IMR-90 (cell line): ENCODE data around the gene ME3. TPM values are rescaled to one million over a fixed set of nuclear protein-coding genes. Genes with fewer than 3 reads are reported as not detected.

Experiments used
- ATAC-seq: fragments of 200-7000 bp; cut with Tn5 transposase; 2 replicates; pipeline ENCODE4 v1.9.1; 2020; ENCODE audit warnings: low read depth, mild to moderate bottlenecking, moderate library complexity
- BruUV-seq: library from RNA; stranded (reverse); fragments of 400-500 nt; replicated peaks from 2 replicates; lab custom pipeline; 2021; lab: Mats Ljungman, UMichigan
- CTCF ChIA-PET: fragments of 300-600 bp; formaldehyde crosslinking; extraction: SDS; loops from one replicate; lab custom pipeline; 2021; ENCODE audit warnings: antibody characterized with exemption; lab: Yijun Ruan, JAX
- POLR2A ChIA-PET: fragments of 300-600 bp; sonication (Branson Sonifier 250); formaldehyde crosslinking; loops from one replicate; lab custom pipeline; 2022; ENCODE audit warnings: antibody characterized with exemption; ENCODE audit not compliant: unreplicated experiment; lab: Charles Lee
- DNase-seq: peaks from one replicate; pipeline ENCODE4 v3.0.0; 2013
- H2AFZ ChIP-seq: replicated peaks from 2 replicates; pipeline ENCODE3; 2013; ENCODE audit warnings: low read length, mild to moderate bottlenecking; ENCODE audit not compliant: poor library complexity
- H2AK5ac ChIP-seq: 2 replicates; pipeline ENCODE4 v1.6.1; 2013; ENCODE audit warnings: low read depth, low read length, inconsistent platforms
- H2AK9ac ChIP-seq: replicated peaks from 2 replicates; pipeline ENCODE3; 2013; ENCODE audit warnings: mild to moderate bottlenecking, low read depth, low read length, moderate library complexity; ENCODE audit not compliant: poor library complexity
- H2BK120ac ChIP-seq: 2 replicates; pipeline ENCODE4 v1.6.1; 2013; ENCODE audit warnings: low read depth, low read length, inconsistent platforms
- H2BK15ac ChIP-seq: 3 replicates; pipeline ENCODE4 v1.6.1; 2013; ENCODE audit warnings: low read depth, low read length, inconsistent platforms
- H2BK20ac ChIP-seq: 2 replicates; pipeline ENCODE4 v1.6.1; 2013; ENCODE audit warnings: low read depth, mild to moderate bottlenecking, inconsistent platforms, low read length, moderate library complexity
- H2BK5ac ChIP-seq: 2 replicates; pipeline ENCODE4 v1.6.1; 2013; ENCODE audit warnings: mild to moderate bottlenecking, low read depth, low read length, inconsistent platforms; ENCODE audit not compliant: poor library complexity, severe bottlenecking
- H3K14ac ChIP-seq: replicated peaks from 2 replicates; pipeline ENCODE4 v1.6.1; 2013; ENCODE audit warnings: low read depth, low read length, inconsistent platforms
- H3K18ac ChIP-seq: 2 replicates; pipeline ENCODE4 v1.6.1; 2013; ENCODE audit warnings: low read depth, low read length, control low read depth
- H3K23ac ChIP-seq: 2 replicates; pipeline ENCODE4 v1.6.1; 2013; ENCODE audit warnings: low read depth, low read length, inconsistent platforms
- H3K27ac ChIP-seq: 2 replicates; pipeline ENCODE4 v1.5.1; 2013; ENCODE audit warnings: mild to moderate bottlenecking, control low read depth, low read length; ENCODE audit not compliant: insufficient read depth
- H3K27me3 ChIP-seq: 2 replicates; pipeline ENCODE4 v1.6.1; 2013; ENCODE audit warnings: low read length; ENCODE audit not compliant: control insufficient read depth, insufficient read depth
- H3K36me3 ChIP-seq: 2 replicates; pipeline ENCODE4 v1.6.1; 2013; ENCODE audit warnings: low read length, mixed read lengths; ENCODE audit not compliant: control insufficient read depth, insufficient read depth
- H3K4ac ChIP-seq: 2 replicates; pipeline ENCODE4 v1.6.1; 2013; ENCODE audit warnings: low read depth, low read length, inconsistent platforms
- H3K4me1 ChIP-seq: 2 replicates; pipeline ENCODE4 v1.6.1; 2013; ENCODE audit warnings: low read length, mixed read lengths; ENCODE audit not compliant: control insufficient read depth, insufficient read depth
- H3K4me2 ChIP-seq: 2 replicates; pipeline ENCODE4 v1.6.1; 2013; ENCODE audit warnings: low read depth, mild to moderate bottlenecking, control low read depth, low read length, moderate library complexity
- H3K4me3 ChIP-seq: 2 replicates; pipeline ENCODE4 v1.5.1; 2013; ENCODE audit warnings: low read depth, mild to moderate bottlenecking, control low read depth, low read length, moderate library complexity; ENCODE audit not compliant: insufficient read depth
- H3K56ac ChIP-seq: 2 replicates; pipeline ENCODE4 v1.6.1; 2013; ENCODE audit warnings: low read length, inconsistent platforms; ENCODE audit not compliant: insufficient read depth; ENCODE audit errors: extremely low read depth
- H3K79me1 ChIP-seq, 2 experiments: 2 replicates each; pipeline ENCODE4 v1.6.1; 2013; ENCODE audit warnings: low read length in 2 of 2, inconsistent platforms in 1 of 2, low read depth in 1 of 2
- H3K9ac ChIP-seq: 2 replicates; pipeline ENCODE4 v1.6.1; 2013; ENCODE audit warnings: low read depth, low read length, control low read depth
- H3K9me1 ChIP-seq: 2 replicates; pipeline ENCODE4 v1.6.1; 2013; ENCODE audit warnings: low read length, inconsistent platforms; ENCODE audit not compliant: insufficient read depth
- H3K9me3 ChIP-seq: 2 replicates; pipeline ENCODE4 v1.6.1; 2013; ENCODE audit warnings: low read length; ENCODE audit not compliant: control insufficient read depth, insufficient read depth
- H4K20me1 ChIP-seq: 2 replicates; pipeline ENCODE4 v1.6.1; 2013; ENCODE audit warnings: low read length, inconsistent platforms; ENCODE audit not compliant: insufficient read depth
- H4K5ac ChIP-seq: 2 replicates; pipeline ENCODE4 v1.6.1; 2013; ENCODE audit warnings: mild to moderate bottlenecking, low read depth, low read length, control low read depth
- H4K8ac ChIP-seq, 2 experiments: 2 replicates each; pipeline ENCODE4 v1.6.1; 2013; ENCODE audit warnings: low read depth in 2 of 2, low read length in 2 of 2, control low read depth in 1 of 2, inconsistent platforms in 1 of 2
- H4K91ac ChIP-seq: 2 replicates; pipeline ENCODE4 v1.6.1; 2013; ENCODE audit warnings: low read depth, low read length, inconsistent platforms; ENCODE audit not compliant: insufficient read depth
- BHLHE40 ChIP-seq: fragments of 150-350 bp; IDR thresholded peaks from 2 replicates; pipeline ENCODE4 v1.6.1; 2016; ENCODE audit warnings: mild to moderate bottlenecking, low read depth, low read length
- CEBPB ChIP-seq: IDR thresholded peaks from 2 replicates; pipeline ENCODE4 v1.6.1; 2012; ENCODE audit warnings: low read depth, low read length, improper control_type of control experiment
- FOS ChIP-seq: fragments of 150-350 bp; IDR thresholded peaks from 2 replicates; pipeline ENCODE4 v1.6.1; 2016; ENCODE audit warnings: low read depth, low read length
- MAFK ChIP-seq: IDR thresholded peaks from 2 replicates; pipeline ENCODE4 v1.6.1; 2012; ENCODE audit warnings: low read depth, low read length, improper control_type of control experiment
- MXI1 ChIP-seq: IDR thresholded peaks from 2 replicates; pipeline ENCODE4 v1.6.1; 2012; ENCODE audit warnings: low read depth, mild to moderate bottlenecking, low read length, moderate library complexity, borderline replicate concordance
- NFE2L2 ChIP-seq: fragments of 150-350 bp; IDR thresholded peaks from 2 replicates; pipeline ENCODE4 v1.6.1; 2016; ENCODE audit warnings: low read depth, mild to moderate bottlenecking, low read length
- RAD21 ChIP-seq: IDR thresholded peaks from 2 replicates; pipeline ENCODE4 v1.6.1; 2012; ENCODE audit warnings: low read length, improper control_type of control experiment
- RFX5 ChIP-seq: IDR thresholded peaks from 2 replicates; pipeline ENCODE4 v1.8.0; 2012; ENCODE audit warnings: low read depth, mild to moderate bottlenecking, low read length, moderate library complexity
- SMC3 ChIP-seq: fragments of 150-350 bp; IDR thresholded peaks from 2 replicates; pipeline ENCODE4 v1.6.1; 2016; ENCODE audit warnings: low read depth, mild to moderate bottlenecking, antibody characterized with exemption, low read length, moderate library complexity
- WGBS, 2 experiments: methylation state at CpG; one replicate each; pipeline versions ENCODE4 v1.1.5 to v1.1.7; 2013; ENCODE audit warnings: missing lambda C conversion rate in 2 of 2; ENCODE audit not compliant: insufficient read length in 1 of 2; ENCODE audit errors: extremely low coverage in 2 of 2; 5-methylcytosine and 5-hydroxymethylcytosine counted together
- dilution Hi-C: fragments of 300-500 bp; cut with HindIII; formaldehyde crosslinking; loops from one replicate; pipeline ENCODE4 v1.14.3; 2018; ENCODE audit warnings: low sequenced_read_pairs; ENCODE audit not compliant: unreplicated experiment
- in situ Hi-C: fragments of 300-500 bp; cut with MboI; formaldehyde crosslinking; loops from 3 replicates; pipeline ENCODE4 v1.14.3; 2019; ENCODE audit warnings: low sequenced_read_pairs, inconsistent platforms, mixed read lengths
- intact Hi-C: fragments of 100-400 bp; cut with micrococcal nuclease; formaldehyde crosslinking; loops from 2 replicates; pipeline ENCODE4 v1.10.0; 2022
- polyA plus RNA-seq, 3 experiments: library from polyadenylated mRNA; depleted of rRNA; stranded (reverse); fragments of >200 nt; gene quantifications; 2 replicates each; pipeline ENCODE4 v1.2.3, GENCODE V29; 2012; ENCODE audit warnings: low replicate concordance in 1 of 3
- total RNA-seq: library from RNA; depleted of rRNA; stranded (reverse); fragments of >200 nt; gene quantifications from 2 replicates; pipeline ENCODE4 v1.2.3, GENCODE V29; 2012

The ME3 gene
- total and polyA plus RNA-seq, 2 of the 4 experiments (the other 2 are of a cell fraction) = 7.8 to 9.0 TPM

- BruUV-seq = no TSS peak
- H2BK20ac ChIP-seq = peak overlapping the region; percentile 89
- H3K9ac ChIP-seq = no peak overlapping the region; the same call in 1 of the 2 replicates
- no peak overlapping the region for H2AK9ac ChIP-seq
- ATAC-seq (peak; percentile 89), DNase-seq (peak; percentile 99)
- H3K9me1 ChIP-seq = peaks cover 9% of the 10 kb centered on the region
- peaks cover 17% of the 10 kb centered on the region for H3K4me1 ChIP-seq
- WGBS, 2 experiments = no CpG with 5 or more reads among the region's 5 CpGs
- peak overlapping the region; percentile 100; the same call in 1 of the 2 replicates for H3K18ac ChIP-seq
- peaks cover 0 to 3% of the 10 kb centered on the region in 2 experiments; a peak in 1 of 4 replicates for H3K79me1 ChIP-seq
- peak overlapping the region; percentile 22 to 86; a peak in 3 of 4 replicates for H4K8ac ChIP-seq
- ChIA-PET POLR2A (interaction anchor here (0.5 to 0.6 kb wide), 2 partner anchors 15 to 67 kb away, joined by 3 read pairs; no protein-coding TSS in a partner anchor), CTCF (interaction anchor here (0.9 kb wide), 1 partner anchor 574 kb away, joined by 3 read pairs; no protein-coding TSS in a partner anchor)
- H3K4me2 ChIP-seq = peak overlapping the region; percentile 97; the same call in 1 of the 2 replicates
- H4K20me1 ChIP-seq = no peaks in the 10 kb centered on the region
- peak overlapping the region; percentile 94; the same call in 1 of the 2 replicates for H4K5ac ChIP-seq
- intact Hi-C loops = loop anchor here (1.0 to 5.0 kb wide), 3 partner anchors 40 to 295 kb away; no protein-coding TSS in a partner anchor
- no peak overlapping the region for H2AK5ac ChIP-seq
- dilution Hi-C loops = no loop called here
- no peak overlapping the region for H2AFZ ChIP-seq
- H4K91ac ChIP-seq = 0 out of 2 replicates have a peak overlapping the region, but pooled peaks have one; percentile 2
- peak overlapping the region; percentile 89 for H2BK120ac ChIP-seq
- H3K23ac ChIP-seq = peak overlapping the region; percentile 61; the same call in 1 of the 2 replicates
- peaks cover 2% of the 10 kb centered on the region; the same call in 1 of the 2 replicates for H3K9me3 ChIP-seq
- peak overlapping the region; percentile 80 for H3K56ac ChIP-seq
- H3K27ac ChIP-seq = no peak overlapping the region; the same call in 1 of the 2 replicates
- peak overlapping the region; percentile 75 for H3K14ac ChIP-seq
- H2BK5ac ChIP-seq = peak overlapping the region; percentile 98
- no peaks in the 10 kb centered on the region for H3K36me3 ChIP-seq
- H3K4ac ChIP-seq = peak overlapping the region; percentile 77; the same call in 1 of the 2 replicates
- in situ Hi-C loops = no loop called here
- TF ChIP-seq MAFK (0 out of 2 replicates have a peak, but pooled peaks have one; percentile 23), CEBPB (peak; percentile 65), MXI1 (no peak), RAD21 (no peak), SMC3 (no peak), FOS (peak; percentile 100), BHLHE40 (peak; percentile 99), NFE2L2 (0 out of 2 replicates have a peak, but pooled peaks have one; percentile 3), RFX5 (no peak)
- no peaks in the 10 kb centered on the region for H3K27me3 ChIP-seq
- H3K4me3 ChIP-seq = no peak overlapping the region
- peak overlapping the region; percentile 87; the same call in 1 of the 3 replicates for H2BK15ac ChIP-seq
These were observed 148.4 kb downstream of the ME3 start for GRCh38 chr11:86523738-86524619.
